ENCODE data around the gene DLG2. TPM values are rescaled to one million over a fixed set of nuclear protein-coding genes. Genes with fewer than 3 reads are reported as not detected.

DLG2 gene
- total RNA-seq, 1 donor from 2014 or later: 5.1 TPM

DNA sequence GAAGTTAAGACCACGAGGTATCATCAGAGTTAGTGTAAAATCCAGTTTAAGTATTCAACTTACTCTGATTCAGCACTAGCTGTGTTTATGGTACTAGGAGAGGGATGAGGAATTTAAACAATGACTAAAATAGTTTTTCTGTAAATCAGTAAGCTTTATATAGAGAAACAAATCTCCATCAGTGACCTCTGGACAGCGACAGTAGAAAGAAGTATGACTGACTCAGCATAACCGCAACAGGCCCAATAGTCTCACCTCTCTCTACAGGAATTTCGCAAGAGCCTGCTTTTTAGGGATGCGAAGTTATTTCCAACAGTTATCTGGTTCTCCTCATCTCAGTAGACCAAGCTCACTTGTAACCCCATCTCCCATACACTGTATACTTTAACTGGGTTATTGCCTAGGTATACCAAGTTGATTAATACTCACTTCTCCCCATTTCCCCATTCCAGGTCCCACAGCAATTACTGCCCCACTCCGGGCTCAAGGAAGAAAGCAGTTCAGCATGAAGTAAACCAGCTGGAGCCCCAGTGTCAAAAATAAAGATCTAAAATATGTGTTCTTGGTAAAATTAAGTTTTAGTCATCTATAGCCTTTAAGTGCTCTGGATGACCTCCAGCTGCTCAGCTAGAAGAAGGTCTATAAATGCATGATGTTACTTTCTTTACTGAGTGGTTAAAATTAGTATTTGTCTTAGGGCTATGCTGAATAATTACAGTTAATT, 1570.3 kb downstream of the DLG2 start:
- H3K27ac Mint-ChIP-seq (ENCODE audit: unreplicated experiment): no peak overlapping the region
- H3K9me3 Mint-ChIP-seq (ENCODE audit: unreplicated experiment): no peaks in the 10 kb centered on the region
- H3K36me3 Mint-ChIP-seq (ENCODE audit: low read depth, unreplicated experiment): no peaks in the 10 kb centered on the region
- TF ChIP-seq, protein P1, sequence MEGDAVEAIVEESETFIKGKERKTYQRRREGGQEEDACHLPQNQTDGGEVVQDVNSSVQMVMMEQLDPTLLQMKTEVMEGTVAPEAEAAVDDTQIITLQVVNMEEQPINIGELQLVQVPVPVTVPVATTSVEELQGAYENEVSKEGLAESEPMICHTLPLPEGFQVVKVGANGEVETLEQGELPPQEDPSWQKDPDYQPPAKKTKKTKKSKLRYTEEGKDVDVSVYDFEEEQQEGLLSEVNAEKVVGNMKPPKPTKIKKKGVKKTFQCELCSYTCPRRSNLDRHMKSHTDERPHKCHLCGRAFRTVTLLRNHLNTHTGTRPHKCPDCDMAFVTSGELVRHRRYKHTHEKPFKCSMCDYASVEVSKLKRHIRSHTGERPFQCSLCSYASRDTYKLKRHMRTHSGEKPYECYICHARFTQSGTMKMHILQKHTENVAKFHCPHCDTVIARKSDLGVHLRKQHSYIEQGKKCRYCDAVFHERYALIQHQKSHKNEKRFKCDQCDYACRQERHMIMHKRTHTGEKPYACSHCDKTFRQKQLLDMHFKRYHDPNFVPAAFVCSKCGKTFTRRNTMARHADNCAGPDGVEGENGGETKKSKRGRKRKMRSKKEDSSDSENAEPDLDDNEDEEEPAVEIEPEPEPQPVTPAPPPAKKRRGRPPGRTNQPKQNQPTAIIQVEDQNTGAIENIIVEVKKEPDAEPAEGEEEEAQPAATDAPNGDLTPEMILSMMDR (IDR thresholded peaks at IDR 0.05; ENCODE audit: unreplicated experiment): no peak
- peaks cover 1% of the 10 kb centered on the region for H3K27me3 Mint-ChIP-seq (ENCODE audit: unreplicated experiment)
- H3K4me3 Mint-ChIP-seq (ENCODE audit: unreplicated experiment): no peak overlapping the region
- H3K4me1 Mint-ChIP-seq (ENCODE audit: unreplicated experiment): no peaks in the 10 kb centered on the region
- no peak for DNase-seq (ENCODE audit: low spot score)

DNA sequence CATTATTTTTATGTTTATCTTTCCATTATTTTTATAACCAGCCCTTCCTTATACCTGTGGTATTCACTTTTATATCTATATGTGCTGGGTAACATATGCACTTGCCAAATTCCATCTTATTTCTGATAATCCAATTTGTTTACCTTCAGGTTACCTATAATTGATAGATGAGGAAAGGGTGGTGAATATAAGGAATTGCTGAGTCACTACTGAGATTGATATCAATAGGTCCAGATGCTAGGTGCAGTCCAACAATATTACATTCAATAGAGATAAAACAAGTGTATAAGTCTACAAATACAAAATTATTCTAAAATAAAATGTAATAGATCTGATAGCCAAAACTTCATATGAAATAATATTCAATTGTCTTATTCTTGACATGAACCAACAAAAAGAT, 1582.0 kb downstream of the DLG2 start:
- no peaks in the 10 kb centered on the region for H3K4me1 Mint-ChIP-seq (ENCODE audit: unreplicated experiment)
- no peaks in the 10 kb centered on the region for H3K27me3 Mint-ChIP-seq (ENCODE audit: unreplicated experiment)
- no peak overlapping the region for H3K4me3 Mint-ChIP-seq (ENCODE audit: unreplicated experiment)
- TF ChIP-seq, protein P1 (IDR thresholded peaks at IDR 0.05; ENCODE audit: unreplicated experiment): no peak
- no peak overlapping the region for H3K27ac Mint-ChIP-seq (ENCODE audit: unreplicated experiment)
- DNase-seq (ENCODE audit: low spot score): no peak
- H3K36me3 Mint-ChIP-seq (ENCODE audit: low read depth, unreplicated experiment): no peaks in the 10 kb centered on the region
- H3K9me3 Mint-ChIP-seq (ENCODE audit: unreplicated experiment): no peaks in the 10 kb centered on the region

DNA sequence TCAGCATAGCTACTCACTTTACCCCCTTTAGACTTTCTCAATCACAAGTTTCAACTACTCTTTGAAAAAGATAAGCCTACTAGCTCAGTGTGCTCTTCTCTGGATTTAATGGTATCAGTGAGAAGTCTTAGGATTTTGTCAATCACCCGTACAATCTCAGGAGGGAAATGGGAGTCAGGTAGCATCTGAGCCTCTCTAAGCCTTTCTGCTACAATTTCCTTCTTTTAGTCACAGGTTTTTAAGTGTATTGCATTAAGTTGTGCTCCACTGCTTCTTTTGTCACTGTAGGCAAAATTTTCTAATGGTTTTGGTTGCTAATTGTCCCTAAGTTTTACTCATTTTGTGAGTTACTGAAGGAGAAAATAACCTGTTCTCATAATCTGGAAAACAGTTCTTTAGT, 1582.4 kb downstream of the DLG2 start:
- Mint-ChIP-seq H3K4me3 (ENCODE audit: unreplicated experiment) (no peak overlapping the region), H3K27ac (ENCODE audit: unreplicated experiment) (no peak overlapping the region), H3K27me3 (ENCODE audit: unreplicated experiment) (no peaks in the 10 kb centered on the region), H3K9me3 (ENCODE audit: unreplicated experiment) (no peaks in the 10 kb centered on the region), H3K4me1 (ENCODE audit: unreplicated experiment) (no peaks in the 10 kb centered on the region), H3K36me3 (ENCODE audit: low read depth, unreplicated experiment) (no peaks in the 10 kb centered on the region)
- DNase-seq (ENCODE audit: low spot score): no peak
- TF ChIP-seq, protein P1 (IDR thresholded peaks at IDR 0.05; ENCODE audit: unreplicated experiment): no peak

DNA sequence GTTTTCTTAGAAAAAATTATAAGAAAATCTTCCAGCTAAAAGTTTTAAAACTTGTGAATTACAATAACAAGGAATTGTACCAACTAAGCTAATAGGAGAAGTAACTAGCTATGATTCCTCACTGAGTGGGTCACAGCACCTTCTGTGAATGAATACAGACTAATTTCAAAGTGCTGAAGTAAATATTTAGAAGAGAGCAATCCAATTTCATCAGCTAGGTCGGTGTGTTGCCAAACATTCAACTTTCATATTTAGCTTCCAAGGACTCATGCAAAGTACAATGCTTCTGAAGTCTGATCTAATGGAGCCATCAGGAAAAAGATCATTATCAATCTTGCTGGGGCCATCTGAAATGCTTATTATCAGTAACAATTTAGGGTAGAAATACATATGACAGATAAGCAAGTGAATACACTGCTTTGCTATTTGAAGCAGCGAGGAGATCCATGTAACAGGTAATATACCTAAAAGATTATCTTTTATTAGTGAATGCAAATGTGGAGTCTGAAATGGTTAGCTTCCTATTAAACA, 1590.4 kb downstream of the DLG2 start:
- Mint-ChIP-seq H3K9me3 (ENCODE audit: unreplicated experiment) (no peaks in the 10 kb centered on the region), H3K27ac (ENCODE audit: unreplicated experiment) (no peak overlapping the region), H3K36me3 (ENCODE audit: low read depth, unreplicated experiment) (no peaks in the 10 kb centered on the region), H3K4me3 (ENCODE audit: unreplicated experiment) (no peak overlapping the region), H3K27me3 (ENCODE audit: unreplicated experiment) (no peaks in the 10 kb centered on the region), H3K4me1 (ENCODE audit: unreplicated experiment) (no peaks in the 10 kb centered on the region)
- TF ChIP-seq, protein P1 (IDR thresholded peaks at IDR 0.05; ENCODE audit: unreplicated experiment): no peak
- no peak for DNase-seq (ENCODE audit: low spot score)

DNA sequence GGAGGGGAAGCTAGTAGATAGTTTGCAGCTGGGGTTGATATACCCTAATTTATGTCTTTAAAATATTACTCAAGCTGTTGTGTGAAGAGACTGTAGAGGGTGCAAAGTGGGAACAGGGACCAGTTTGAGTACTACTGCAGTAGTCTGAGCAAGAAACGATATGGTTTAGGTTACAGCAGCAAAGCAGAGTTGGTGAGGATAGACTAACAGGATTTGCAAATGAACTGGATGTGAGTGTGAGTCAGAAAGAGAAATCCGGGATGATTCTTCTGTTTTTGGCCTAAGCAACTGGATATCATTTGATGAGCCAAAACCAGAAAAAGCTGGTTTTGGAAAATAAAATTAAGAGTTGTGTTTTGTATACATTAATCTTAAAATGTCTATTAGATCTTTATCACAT, 1591.5 kb downstream of the DLG2 start:
- Mint-ChIP-seq H3K36me3 (ENCODE audit: low read depth, unreplicated experiment) (no peaks in the 10 kb centered on the region), H3K27me3 (ENCODE audit: unreplicated experiment) (no peaks in the 10 kb centered on the region), H3K4me3 (ENCODE audit: unreplicated experiment) (no peak overlapping the region), H3K27ac (ENCODE audit: unreplicated experiment) (no peak overlapping the region), H3K9me3 (ENCODE audit: unreplicated experiment) (no peaks in the 10 kb centered on the region), H3K4me1 (ENCODE audit: unreplicated experiment) (no peaks in the 10 kb centered on the region)
- no peak for DNase-seq (ENCODE audit: low spot score)
- TF ChIP-seq, protein P1 (IDR thresholded peaks at IDR 0.05; ENCODE audit: unreplicated experiment): no peak
